ENCODE data around the gene PROK1.
A peak's percentile ranks its signal among the peaks of the same experiment; 100 is the strongest.

Gene PROK1

GRCh38 chr1:110475362-110476027, 24.5 kb downstream of the PROK1 start:
- H3K18ac ChIP-seq (ENCODE audit: low read depth in 1 of 2, low read length in 2 of 2), result no peak overlapping the region
- H2BK15ac ChIP-seq (ENCODE audit: low read depth, poor library complexity, severe bottlenecking), result no peak overlapping the region
- no peak overlapping the region for H3K4me3 ChIP-seq (ENCODE audit: insufficient read depth in 1 of 2, low read depth in 1 of 2, low read length in 2 of 2)
- no peak overlapping the region for H4K91ac ChIP-seq (ENCODE audit: low read length)
- peak overlapping the region; percentile 47 for H2AFZ ChIP-seq (ENCODE audit: low read depth, low read length)
- no peak overlapping the region for H2BK12ac ChIP-seq (ENCODE audit: low read length in 2 of 2)
- no peak for DNase-seq
- no peaks in the 10 kb centered on the region for H3K36me3 ChIP-seq (ENCODE audit: control insufficient read depth in 1 of 2, insufficient read depth in 2 of 2, low read depth in 1 of 2, low read length in 2 of 2)
- no peak overlapping the region for H3K27ac ChIP-seq (ENCODE audit: low read length, poor library complexity, severe bottlenecking)
- no peak overlapping the region for H3K4me2 ChIP-seq (ENCODE audit: low read length, poor library complexity, severe bottlenecking)
- no peak overlapping the region for H3K23ac ChIP-seq (ENCODE audit: low read length in 2 of 2)
- H3K14ac ChIP-seq (ENCODE audit: low read length in 2 of 2), result no peak overlapping the region
- WGBS, result 88% methylated on average over 5 of the region's 5 CpGs
- H3K9ac ChIP-seq (ENCODE audit: low read length), result no peak overlapping the region
- H3K9me3 ChIP-seq (ENCODE audit: control insufficient read depth, low read length), result no peaks in the 10 kb centered on the region
- H3K4me1 ChIP-seq (ENCODE audit: control insufficient read depth, insufficient read depth, low read depth, low read length), result peaks cover 2% of the 10 kb centered on the region
- no peak overlapping the region for H2BK120ac ChIP-seq (ENCODE audit: low read depth, low read length)
- H4K8ac ChIP-seq (ENCODE audit: low read length), result no peak overlapping the region
- H3K4ac ChIP-seq (ENCODE audit: low read depth in 1 of 2, low read length in 2 of 2), result no peak overlapping the region
- H2BK5ac ChIP-seq (ENCODE audit: low read depth, low read length, poor library complexity, severe bottlenecking), result no peak overlapping the region
- H3K27me3 ChIP-seq (ENCODE audit: control insufficient read depth in 1 of 2, insufficient read depth in 1 of 2, low read length in 2 of 2), result peaks cover 5 to 6% of the 10 kb centered on the region in 2 experiments
- no peak overlapping the region for H2AK5ac ChIP-seq (ENCODE audit: low read length, severe bottlenecking)
- no peaks in the 10 kb centered on the region for H3K79me1 ChIP-seq (replicated peaks; ENCODE audit: low read length, poor library complexity, severe bottlenecking)

GRCh38 chr1:110476028-110476765, 25.2 kb downstream of the PROK1 start:
- no peak overlapping the region for H3K4ac ChIP-seq (ENCODE audit: low read depth in 1 of 2, low read length in 2 of 2)
- H4K91ac ChIP-seq (ENCODE audit: low read length), result no peak overlapping the region
- H3K9me3 ChIP-seq (ENCODE audit: control insufficient read depth, low read length), result no peaks in the 10 kb centered on the region
- H3K79me1 ChIP-seq (replicated peaks; ENCODE audit: low read length, poor library complexity, severe bottlenecking), result no peaks in the 10 kb centered on the region
- WGBS, result 57% methylated on average over 7 of the region's 10 CpGs
- peak overlapping the region; percentile 47 for H2AFZ ChIP-seq (ENCODE audit: low read depth, low read length)
- no peak overlapping the region for H3K9ac ChIP-seq (ENCODE audit: low read length)
- peaks cover 6 to 10% of the 10 kb centered on the region in 2 experiments for H3K27me3 ChIP-seq (ENCODE audit: control insufficient read depth in 1 of 2, insufficient read depth in 1 of 2, low read length in 2 of 2)
- no peak overlapping the region for H3K27ac ChIP-seq (ENCODE audit: low read length, poor library complexity, severe bottlenecking)
- H3K4me3 ChIP-seq (ENCODE audit: insufficient read depth in 1 of 2, low read depth in 1 of 2, low read length in 2 of 2), result no peak overlapping the region
- H3K36me3 ChIP-seq (ENCODE audit: control insufficient read depth in 1 of 2, insufficient read depth in 2 of 2, low read depth in 1 of 2, low read length in 2 of 2), result no peaks in the 10 kb centered on the region
- H3K14ac ChIP-seq (ENCODE audit: low read length in 2 of 2), result no peak overlapping the region
- H3K18ac ChIP-seq (ENCODE audit: low read depth in 1 of 2, low read length in 2 of 2), result no peak overlapping the region
- no peak overlapping the region for H3K23ac ChIP-seq (ENCODE audit: low read length in 2 of 2)
- no peak overlapping the region for H2BK15ac ChIP-seq (ENCODE audit: low read depth, poor library complexity, severe bottlenecking)
- H2BK12ac ChIP-seq (ENCODE audit: low read length in 2 of 2), result no peak overlapping the region
- H2AK5ac ChIP-seq (ENCODE audit: low read length, severe bottlenecking), result no peak overlapping the region
- peak; percentile 18 for DNase-seq
- H2BK5ac ChIP-seq (ENCODE audit: low read depth, low read length, poor library complexity, severe bottlenecking), result no peak overlapping the region
- H3K4me2 ChIP-seq (ENCODE audit: low read length, poor library complexity, severe bottlenecking), result no peak overlapping the region
- peaks cover 2% of the 10 kb centered on the region for H3K4me1 ChIP-seq (ENCODE audit: control insufficient read depth, insufficient read depth, low read depth, low read length)
- no peak overlapping the region for H2BK120ac ChIP-seq (ENCODE audit: low read depth, low read length)
- no peak overlapping the region for H4K8ac ChIP-seq (ENCODE audit: low read length)

- Histone ChIP-seq H3K36me3 (ENCODE audit: control insufficient read depth in 1 of 2, insufficient read depth in 2 of 2, low read depth in 1 of 2, low read length in 2 of 2) (no peaks in the 10 kb centered on the region), H3K23ac (ENCODE audit: low read length in 2 of 2) (no peak overlapping the region), H3K9me3 (ENCODE audit: control insufficient read depth, low read length) (no peaks in the 10 kb centered on the region), H3K4me2 (ENCODE audit: low read length, poor library complexity, severe bottlenecking) (no peak overlapping the region), H3K27me3 (ENCODE audit: control insufficient read depth in 1 of 2, insufficient read depth in 1 of 2, low read length in 2 of 2) (peaks cover 6 to 18% of the 10 kb centered on the region in 2 experiments), H3K27ac (ENCODE audit: low read length, poor library complexity, severe bottlenecking) (no peak overlapping the region), H3K4me1 (ENCODE audit: control insufficient read depth, insufficient read depth, low read depth, low read length) (peaks cover 2% of the 10 kb centered on the region), H4K8ac (ENCODE audit: low read length) (no peak overlapping the region), H3K9ac (ENCODE audit: low read length) (no peak overlapping the region), H3K4ac (ENCODE audit: low read depth in 1 of 2, low read length in 2 of 2) (no peak overlapping the region), H2AK5ac (ENCODE audit: low read length, severe bottlenecking) (no peak overlapping the region), H3K14ac (ENCODE audit: low read length in 2 of 2) (peak overlapping the region in 1 of 2 experiments; percentile 11), H2BK12ac (ENCODE audit: low read length in 2 of 2) (no peak overlapping the region), H2BK15ac (ENCODE audit: low read depth, poor library complexity, severe bottlenecking) (no peak overlapping the region), H4K91ac (ENCODE audit: low read length) (no peak overlapping the region), H3K4me3 (ENCODE audit: insufficient read depth in 1 of 2, low read depth in 1 of 2, low read length in 2 of 2) (no peak overlapping the region), H3K18ac (ENCODE audit: low read depth in 1 of 2, low read length in 2 of 2) (no peak overlapping the region), H3K79me1 (replicated peaks; ENCODE audit: low read length, poor library complexity, severe bottlenecking) (no peaks in the 10 kb centered on the region), H2AFZ (ENCODE audit: low read depth, low read length) (no peak overlapping the region), H2BK5ac (ENCODE audit: low read depth, low read length, poor library complexity, severe bottlenecking) (no peak overlapping the region), H2BK120ac (ENCODE audit: low read depth, low read length) (no peak overlapping the region)
- 94% methylated on average over 1 of the region's 2 CpGs for WGBS
- peak; percentile 44 for DNase-seq
Observed at GRCh38 chr1:110477041-110477440, 26.1 kb downstream of the PROK1 start.

- Histone ChIP-seq H3K4me2 (ENCODE audit: low read length, poor library complexity, severe bottlenecking) (no peak overlapping the region), H3K79me1 (replicated peaks; ENCODE audit: low read length, poor library complexity, severe bottlenecking) (no peaks in the 10 kb centered on the region), H2BK15ac (ENCODE audit: low read depth, poor library complexity, severe bottlenecking) (no peak overlapping the region), H2BK120ac (ENCODE audit: low read depth, low read length) (no peak overlapping the region), H3K23ac (ENCODE audit: low read length in 2 of 2) (no peak overlapping the region), H3K27me3 (ENCODE audit: control insufficient read depth in 1 of 2, insufficient read depth in 1 of 2, low read length in 2 of 2) (peaks cover 6 to 23% of the 10 kb centered on the region in 2 experiments), H3K9me3 (ENCODE audit: control insufficient read depth, low read length) (no peaks in the 10 kb centered on the region), H3K4me1 (ENCODE audit: control insufficient read depth, insufficient read depth, low read depth, low read length) (peaks cover 2% of the 10 kb centered on the region), H4K8ac (ENCODE audit: low read length) (no peak overlapping the region), H2AFZ (ENCODE audit: low read depth, low read length) (no peak overlapping the region), H2BK5ac (ENCODE audit: low read depth, low read length, poor library complexity, severe bottlenecking) (no peak overlapping the region), H3K27ac (ENCODE audit: low read length, poor library complexity, severe bottlenecking) (no peak overlapping the region), H3K4ac (ENCODE audit: low read depth in 1 of 2, low read length in 2 of 2) (no peak overlapping the region), H2BK12ac (ENCODE audit: low read length in 2 of 2) (no peak overlapping the region), H3K9ac (ENCODE audit: low read length) (no peak overlapping the region), H4K91ac (ENCODE audit: low read length) (peak overlapping the region; percentile 8), H2AK5ac (ENCODE audit: low read length, severe bottlenecking) (no peak overlapping the region), H3K18ac (ENCODE audit: low read depth in 1 of 2, low read length in 2 of 2) (no peak overlapping the region), H3K14ac (ENCODE audit: low read length in 2 of 2) (no peak overlapping the region), H3K4me3 (ENCODE audit: insufficient read depth in 1 of 2, low read depth in 1 of 2, low read length in 2 of 2) (no peak overlapping the region), H3K36me3 (ENCODE audit: control insufficient read depth in 1 of 2, insufficient read depth in 2 of 2, low read depth in 1 of 2, low read length in 2 of 2) (no peaks in the 10 kb centered on the region)
- WGBS, result 82% methylated on average over 3 of the region's 3 CpGs
- DNase-seq, result no peak
Observed at GRCh38 chr1:110477445-110477957, 26.6 kb downstream of the PROK1 start.
